Prostate gland (tissue), 2 donors: ENCODE data around the gene GAK.

ENCODE experiments used
- POLR2A ChIP-seq: fragments of 450-650 bp; IDR thresholded peaks from one replicate; pipeline ENCODE4 v1.6.1; 2016; ENCODE audit warnings: antibody characterized with exemption, mild to moderate bottlenecking
- TF ChIP-seq, protein P1 (sequence below), 4 experiments: fragments of 200-600 bp in 2 of 4; fragments of 450-650 bp in 2 of 4; sonication (generic) in 2 of 4; IDR thresholded peaks; 1 replicate in 3 of 4; 2 replicates in 1 of 4; pipeline ENCODE4 v1.5.1; 2016 to 2019; ENCODE audit warnings: antibody characterized with exemption in 4 of 4, mild to moderate bottlenecking in 2 of 4, moderate library complexity in 2 of 4

DNA sequence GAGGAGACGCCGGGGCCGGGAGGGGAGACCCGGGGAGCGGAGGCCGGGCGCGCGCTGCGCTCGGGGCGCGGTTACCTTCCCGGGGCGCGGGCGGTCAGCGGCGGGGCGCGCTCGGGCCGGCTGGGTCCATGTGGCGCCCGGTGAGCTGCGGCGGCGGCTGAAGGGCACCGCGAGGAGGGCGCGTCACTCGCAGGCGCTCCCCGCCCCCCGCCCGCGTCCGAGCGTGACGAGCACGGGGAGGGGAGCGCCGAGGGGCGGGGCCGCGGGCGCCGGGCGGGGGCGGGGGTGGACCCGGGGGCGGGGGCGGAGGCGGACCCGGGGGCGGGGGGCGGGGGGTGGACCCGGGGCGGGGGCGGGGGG, 106.2 kb downstream of the GAK start, which contains the start of gene CPLX1:
- TF ChIP-seq, protein P1, sequence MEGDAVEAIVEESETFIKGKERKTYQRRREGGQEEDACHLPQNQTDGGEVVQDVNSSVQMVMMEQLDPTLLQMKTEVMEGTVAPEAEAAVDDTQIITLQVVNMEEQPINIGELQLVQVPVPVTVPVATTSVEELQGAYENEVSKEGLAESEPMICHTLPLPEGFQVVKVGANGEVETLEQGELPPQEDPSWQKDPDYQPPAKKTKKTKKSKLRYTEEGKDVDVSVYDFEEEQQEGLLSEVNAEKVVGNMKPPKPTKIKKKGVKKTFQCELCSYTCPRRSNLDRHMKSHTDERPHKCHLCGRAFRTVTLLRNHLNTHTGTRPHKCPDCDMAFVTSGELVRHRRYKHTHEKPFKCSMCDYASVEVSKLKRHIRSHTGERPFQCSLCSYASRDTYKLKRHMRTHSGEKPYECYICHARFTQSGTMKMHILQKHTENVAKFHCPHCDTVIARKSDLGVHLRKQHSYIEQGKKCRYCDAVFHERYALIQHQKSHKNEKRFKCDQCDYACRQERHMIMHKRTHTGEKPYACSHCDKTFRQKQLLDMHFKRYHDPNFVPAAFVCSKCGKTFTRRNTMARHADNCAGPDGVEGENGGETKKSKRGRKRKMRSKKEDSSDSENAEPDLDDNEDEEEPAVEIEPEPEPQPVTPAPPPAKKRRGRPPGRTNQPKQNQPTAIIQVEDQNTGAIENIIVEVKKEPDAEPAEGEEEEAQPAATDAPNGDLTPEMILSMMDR (IDR thresholded peaks at IDR 0.05), result no peak
- no peak for TF ChIP-seq POLR2A
